ENCODE measurements around the gene RPL36A. TPM values are rescaled to one million over a fixed set of nuclear protein-coding genes. Genes with fewer than 3 reads are reported as not detected.

Gene RPL36A
- polyA plus RNA-seq, 1 of the 3 experiments (the other 2 are of a cell fraction), result 3,417 TPM

GRCh38 chrX:101429934-101430333 is 39.1 kb downstream of the RPL36A start:
- ChIA-PET CTCF (no interaction called here), POLR2A (no interaction called here)
- Histone ChIP-seq H3K9me3 (no peaks in the 10 kb centered on the region), H3K9me2 (no peaks in the 10 kb centered on the region), H3K36me3 (replicated peaks in 1 of 2; ENCODE audit: control insufficient read depth in 1 of 2, insufficient read depth in 2 of 2, low read length in 1 of 2) (no peaks in the 10 kb centered on the region), H3K4me1 (ENCODE audit: control insufficient read depth in 1 of 2, insufficient read depth in 2 of 2, low read depth in 1 of 2, low read length in 1 of 2) (no peaks in the 10 kb centered on the region), H3K27me3 (ENCODE audit: insufficient read depth) (no peaks in the 10 kb centered on the region), H2AFZ (ENCODE audit: low read depth) (no peak overlapping the region), H4K20me1 (ENCODE audit: insufficient read depth) (no peaks in the 10 kb centered on the region), H3K27ac (ENCODE audit: low read depth in 2 of 2, low read length in 1 of 2) (peak overlapping the region in 1 of 2 experiments; percentile 62; a peak in 3 of 4 replicates), H3K9ac (no peak overlapping the region), H3F3A (replicated peaks; ENCODE audit: insufficient read depth) (peaks cover 17% of the 10 kb centered on the region), H3K79me2 (ENCODE audit: insufficient read depth) (no peaks in the 10 kb centered on the region), H3K4me2 (peak overlapping the region; percentile 29; the same call in 1 of the 2 replicates), H3K4me3 (ENCODE audit: low read depth in 2 of 2, low read length in 1 of 2) (no peak overlapping the region)
- no peak for DNase-seq
- WGBS (ENCODE audit: low lambda C conversion rate), result 27% methylated on average over 1 of the region's 1 CpG
- TF ChIP-seq TEAD4 (IDR thresholded peaks at IDR 0.05; ENCODE audit: borderline replicate concordance, insufficient read depth), result no peak
- TF ChIP-seq MXI1 (IDR thresholded peaks at IDR 0.05; ENCODE audit: low read depth, low read length), result no peak
- no peak for TF ChIP-seq TAF1 (IDR thresholded peaks at IDR 0.05; ENCODE audit: borderline replicate concordance, low read depth, low read length)
- TF ChIP-seq RFX5 (IDR thresholded peaks at IDR 0.05; ENCODE audit: low read length), result no peak
- TF ChIP-seq, protein P1, sequence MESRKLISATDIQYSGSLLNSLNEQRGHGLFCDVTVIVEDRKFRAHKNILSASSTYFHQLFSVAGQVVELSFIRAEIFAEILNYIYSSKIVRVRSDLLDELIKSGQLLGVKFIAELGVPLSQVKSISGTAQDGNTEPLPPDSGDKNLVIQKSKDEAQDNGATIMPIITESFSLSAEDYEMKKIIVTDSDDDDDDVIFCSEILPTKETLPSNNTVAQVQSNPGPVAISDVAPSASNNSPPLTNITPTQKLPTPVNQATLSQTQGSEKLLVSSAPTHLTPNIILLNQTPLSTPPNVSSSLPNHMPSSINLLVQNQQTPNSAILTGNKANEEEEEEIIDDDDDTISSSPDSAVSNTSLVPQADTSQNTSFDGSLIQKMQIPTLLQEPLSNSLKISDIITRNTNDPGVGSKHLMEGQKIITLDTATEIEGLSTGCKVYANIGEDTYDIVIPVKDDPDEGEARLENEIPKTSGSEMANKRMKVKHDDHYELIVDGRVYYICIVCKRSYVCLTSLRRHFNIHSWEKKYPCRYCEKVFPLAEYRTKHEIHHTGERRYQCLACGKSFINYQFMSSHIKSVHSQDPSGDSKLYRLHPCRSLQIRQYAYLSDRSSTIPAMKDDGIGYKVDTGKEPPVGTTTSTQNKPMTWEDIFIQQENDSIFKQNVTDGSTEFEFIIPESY (IDR thresholded peaks at IDR 0.05; ENCODE audit: borderline replicate concordance, low read depth), result no peak
- TF ChIP-seq EP300 (IDR thresholded peaks at IDR 0.05; ENCODE audit: borderline replicate concordance in 1 of 2, low read depth in 1 of 2, low read length in 1 of 2), result 0 out of 4 replicates have a peak, but pooled peaks of 1 of the 2 experiments have one; percentile 14
- no peak for TF ChIP-seq RAD21 (IDR thresholded peaks at IDR 0.05; ENCODE audit: low read length)
- TF ChIP-seq, protein P2, sequence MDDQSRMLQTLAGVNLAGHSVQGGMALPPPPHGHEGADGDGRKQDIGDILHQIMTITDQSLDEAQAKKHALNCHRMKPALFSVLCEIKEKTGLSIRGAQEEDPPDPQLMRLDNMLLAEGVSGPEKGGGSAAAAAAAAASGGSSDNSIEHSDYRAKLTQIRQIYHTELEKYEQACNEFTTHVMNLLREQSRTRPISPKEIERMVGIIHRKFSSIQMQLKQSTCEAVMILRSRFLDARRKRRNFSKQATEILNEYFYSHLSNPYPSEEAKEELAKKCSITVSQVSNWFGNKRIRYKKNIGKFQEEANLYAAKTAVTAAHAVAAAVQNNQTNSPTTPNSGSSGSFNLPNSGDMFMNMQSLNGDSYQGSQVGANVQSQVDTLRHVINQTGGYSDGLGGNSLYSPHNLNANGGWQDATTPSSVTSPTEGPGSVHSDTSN (IDR thresholded peaks at IDR 0.05), result peak; percentile 81
- TF ChIP-seq MAX (IDR thresholded peaks at IDR 0.05; ENCODE audit: low read depth), result no peak
- TF ChIP-seq, protein P3, sequence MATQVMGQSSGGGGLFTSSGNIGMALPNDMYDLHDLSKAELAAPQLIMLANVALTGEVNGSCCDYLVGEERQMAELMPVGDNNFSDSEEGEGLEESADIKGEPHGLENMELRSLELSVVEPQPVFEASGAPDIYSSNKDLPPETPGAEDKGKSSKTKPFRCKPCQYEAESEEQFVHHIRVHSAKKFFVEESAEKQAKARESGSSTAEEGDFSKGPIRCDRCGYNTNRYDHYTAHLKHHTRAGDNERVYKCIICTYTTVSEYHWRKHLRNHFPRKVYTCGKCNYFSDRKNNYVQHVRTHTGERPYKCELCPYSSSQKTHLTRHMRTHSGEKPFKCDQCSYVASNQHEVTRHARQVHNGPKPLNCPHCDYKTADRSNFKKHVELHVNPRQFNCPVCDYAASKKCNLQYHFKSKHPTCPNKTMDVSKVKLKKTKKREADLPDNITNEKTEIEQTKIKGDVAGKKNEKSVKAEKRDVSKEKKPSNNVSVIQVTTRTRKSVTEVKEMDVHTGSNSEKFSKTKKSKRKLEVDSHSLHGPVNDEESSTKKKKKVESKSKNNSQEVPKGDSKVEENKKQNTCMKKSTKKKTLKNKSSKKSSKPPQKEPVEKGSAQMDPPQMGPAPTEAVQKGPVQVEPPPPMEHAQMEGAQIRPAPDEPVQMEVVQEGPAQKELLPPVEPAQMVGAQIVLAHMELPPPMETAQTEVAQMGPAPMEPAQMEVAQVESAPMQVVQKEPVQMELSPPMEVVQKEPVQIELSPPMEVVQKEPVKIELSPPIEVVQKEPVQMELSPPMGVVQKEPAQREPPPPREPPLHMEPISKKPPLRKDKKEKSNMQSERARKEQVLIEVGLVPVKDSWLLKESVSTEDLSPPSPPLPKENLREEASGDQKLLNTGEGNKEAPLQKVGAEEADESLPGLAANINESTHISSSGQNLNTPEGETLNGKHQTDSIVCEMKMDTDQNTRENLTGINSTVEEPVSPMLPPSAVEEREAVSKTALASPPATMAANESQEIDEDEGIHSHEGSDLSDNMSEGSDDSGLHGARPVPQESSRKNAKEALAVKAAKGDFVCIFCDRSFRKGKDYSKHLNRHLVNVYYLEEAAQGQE (IDR thresholded peaks at IDR 0.05; ENCODE audit: low read depth, low read length), result no peak
- TF ChIP-seq TCF12 (IDR thresholded peaks at IDR 0.05), result peak; percentile 83
- no peak for TF ChIP-seq EZH2phosphoT487 (IDR thresholded peaks at IDR 0.05; ENCODE audit: borderline replicate concordance, low read depth)
- TF ChIP-seq MEF2A (IDR thresholded peaks at IDR 0.05; ENCODE audit: borderline replicate concordance, low read depth), result no peak
- TF ChIP-seq, protein P4, sequence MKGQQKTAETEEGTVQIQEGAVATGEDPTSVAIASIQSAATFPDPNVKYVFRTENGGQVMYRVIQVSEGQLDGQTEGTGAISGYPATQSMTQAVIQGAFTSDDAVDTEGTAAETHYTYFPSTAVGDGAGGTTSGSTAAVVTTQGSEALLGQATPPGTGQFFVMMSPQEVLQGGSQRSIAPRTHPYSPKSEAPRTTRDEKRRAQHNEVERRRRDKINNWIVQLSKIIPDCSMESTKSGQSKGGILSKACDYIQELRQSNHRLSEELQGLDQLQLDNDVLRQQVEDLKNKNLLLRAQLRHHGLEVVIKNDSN (IDR thresholded peaks at IDR 0.05; ENCODE audit: borderline replicate concordance, low read depth), result no peak
- no peak for TF ChIP-seq CHD2 (IDR thresholded peaks at IDR 0.05; ENCODE audit: low read length, partially characterized antibody)
- TF ChIP-seq SIN3A (IDR thresholded peaks at IDR 0.05; ENCODE audit: borderline replicate concordance, low read depth, low read length), result no peak
- TF ChIP-seq FOXM1 (IDR thresholded peaks at IDR 0.05; ENCODE audit: low read depth), result no peak
- no peak for TF ChIP-seq RCOR1 (IDR thresholded peaks at IDR 0.05; ENCODE audit: low read length)
- TF ChIP-seq GABPA (IDR thresholded peaks at IDR 0.05; ENCODE audit: low read depth), result no peak
- no peak for TF ChIP-seq POLR2AphosphoS5 (IDR thresholded peaks at IDR 0.05; ENCODE audit: low read depth, low read length)
- TF ChIP-seq GATA2 (CRISPR knock-in tag; IDR thresholded peaks at IDR 0.05), result no peak
- TF ChIP-seq JUND (IDR thresholded peaks at IDR 0.05), result peak; percentile 47
- peak; percentile 47; the same call in 1 of the 2 replicates for TF ChIP-seq FOSL2 (IDR thresholded peaks at IDR 0.05; ENCODE audit: borderline replicate concordance, low read depth)
- TF ChIP-seq NFIC (IDR thresholded peaks at IDR 0.05; ENCODE audit: borderline replicate concordance), result no peak
- TF ChIP-seq USF2 (IDR thresholded peaks at IDR 0.05; ENCODE audit: borderline replicate concordance, low read depth, low read length), result no peak
- TF ChIP-seq RXRA (IDR thresholded peaks at IDR 0.05; ENCODE audit: borderline replicate concordance, low read depth), result no peak

Data from SK-N-SH (cell line).